ENCODE measurements around the gene CST9.

DNA sequence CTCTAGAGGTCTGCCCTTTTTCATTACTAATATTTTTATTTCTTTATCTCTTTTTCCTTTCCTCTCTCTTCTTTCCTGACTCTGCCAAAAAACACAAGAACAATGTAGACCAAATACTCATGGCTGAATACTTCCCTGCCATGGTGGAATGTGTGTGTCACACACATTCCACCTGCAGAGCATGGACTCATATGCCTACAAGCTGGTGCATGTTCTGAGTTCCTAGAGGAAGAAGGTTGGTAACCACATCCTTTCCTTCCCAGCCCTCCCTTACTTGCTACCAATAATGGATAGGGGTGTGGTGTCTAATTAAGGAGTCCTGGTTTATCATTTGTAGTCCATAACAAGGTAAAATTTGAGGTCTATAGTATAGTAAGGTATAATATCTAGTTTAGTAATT, 22.2 kb downstream of the CST9 start:
- no peak for TF ChIP-seq JUN (IDR thresholded peaks at IDR 0.05; ENCODE audit: low read depth, low read length)
- TF ChIP-seq TAF1 (IDR thresholded peaks at IDR 0.05; ENCODE audit: low read depth, low read length) = no peak
- no peak for TF ChIP-seq YY1 (IDR thresholded peaks at IDR 0.05; ENCODE audit: low read depth, low read length)
- no peak for TF ChIP-seq POLR2A (IDR thresholded peaks at IDR 0.05; ENCODE audit: control extremely low read depth in 1 of 2, low read depth in 2 of 2, low read length in 2 of 2)
- TF ChIP-seq ZNF274 (IDR thresholded peaks at IDR 0.05; ENCODE audit: borderline replicate concordance, extremely low read depth, low read length) = no peak
- no peak for TF ChIP-seq EP300 (IDR thresholded peaks at IDR 0.05; ENCODE audit: borderline replicate concordance in 1 of 2, low read depth in 2 of 2, low read length in 2 of 2)
- TF ChIP-seq CTCF (IDR thresholded peaks at IDR 0.05; ENCODE audit: control extremely low read depth in 1 of 3, insufficient read depth in 1 of 3, low read depth in 1 of 3, low read length in 3 of 3) = no peak
- TF ChIP-seq SUZ12 (IDR thresholded peaks at IDR 0.05; ENCODE audit: low read length) = no peak
- no peak for TF ChIP-seq EZH2 (IDR thresholded peaks at IDR 0.05; ENCODE audit: low read depth, low read length, severe bottlenecking)
- no peak for TF ChIP-seq CEBPB (IDR thresholded peaks at IDR 0.05; ENCODE audit: low read depth, low read length)
- no peak for TF ChIP-seq SIRT6 (IDR thresholded peaks at IDR 0.05; ENCODE audit: low read length)
- no peak for TF ChIP-seq USF2 (IDR thresholded peaks at IDR 0.05; ENCODE audit: low read length)
